Thyroid gland (tissue), 4 donors: ENCODE results near the gene RASA1. TPM values are rescaled to one million over a fixed set of nuclear protein-coding genes. Genes with fewer than 3 reads are reported as not detected.
"Not testable (repeated sequence)": the region's sequence is repeated elsewhere in the genome, so short reads cannot be mapped to it uniquely, and the experiment has no call there.

ENCODE experiments used
- DNase-seq, 2 donors: peaks; one replicate each; pipeline ENCODE4 v3.0.0-alpha.2; 2019
- H3K27ac ChIP-seq, 3 donors: fragments of 200-600 bp; sonication (generic); 1 replicate in 2 of 3; 2 replicates in 1 of 3; pipeline ENCODE4 v1.5.1; 2016 to 2019; ENCODE audit warnings: mild to moderate bottlenecking in 1 of 3, moderate library complexity in 1 of 3
- H3K27me3 ChIP-seq: fragments of 200-600 bp; sonication (generic); one replicate; pipeline ENCODE4 v1.5.1; 2019
- H3K36me3 ChIP-seq, 2 donors: fragments of 200-600 bp; sonication (generic); one replicate each; pipeline ENCODE4 v1.5.1; 2016 to 2019
- H3K4me1 ChIP-seq, 2 donors: fragments of 200-600 bp; sonication (generic); one replicate each; pipeline ENCODE4 v1.5.1; 2017 to 2019
- H3K4me3 ChIP-seq, 3 donors: fragments of 200-600 bp; sonication (generic); replicated peaks in 1 of 3; 1 replicate in 2 of 3; 2 replicates in 1 of 3; pipeline ENCODE4 v1.5.1; 2016; ENCODE audit warnings: mild to moderate bottlenecking in 1 of 3
- H3K9me3 ChIP-seq: fragments of 200-600 bp; sonication (generic); one replicate; pipeline ENCODE4 v1.5.1; 2017
- POLR2A ChIP-seq, 2 donors: fragments of 450-650 bp; IDR thresholded peaks; one replicate each; pipeline ENCODE4 v1.6.1; 2017; ENCODE audit warnings: antibody characterized with exemption in 2 of 2, mild to moderate bottlenecking in 2 of 2, moderate library complexity in 1 of 2
- WGBS, 2 donors: methylation state at CpG; one replicate each; pipeline ENCODE4 v1.1.5; 2017; 5-methylcytosine and 5-hydroxymethylcytosine counted together
- intact Hi-C: fragments of 100-400 bp; cut with DNase I; formaldehyde crosslinking; loops from one replicate; pipeline ENCODE4 v1.15.1; 2023
- total RNA-seq, 4 donors: library from RNA; depleted of rRNA; stranded (reverse); fragments of >200 nt; gene quantifications; one replicate each; pipeline ENCODE4 v1.2.3, GENCODE V29; 2016
- TF ChIP-seq, protein P1 (sequence below), 6 experiments: fragments of 200-600 bp in 3 of 6; fragments of 450-650 bp in 3 of 6; sonication (generic) in 3 of 6; IDR thresholded peaks; one replicate each; pipeline ENCODE4 v1.5.1; 2016 to 2019; ENCODE audit warnings: antibody characterized with exemption in 6 of 6, mild to moderate bottlenecking in 2 of 6, inconsistent platforms in 1 of 6, moderate library complexity in 1 of 6

RASA1 gene
- total RNA-seq, 4 donors from 2014 or later, result 45.2 to 57.1 (median 52.8) TPM

DNA sequence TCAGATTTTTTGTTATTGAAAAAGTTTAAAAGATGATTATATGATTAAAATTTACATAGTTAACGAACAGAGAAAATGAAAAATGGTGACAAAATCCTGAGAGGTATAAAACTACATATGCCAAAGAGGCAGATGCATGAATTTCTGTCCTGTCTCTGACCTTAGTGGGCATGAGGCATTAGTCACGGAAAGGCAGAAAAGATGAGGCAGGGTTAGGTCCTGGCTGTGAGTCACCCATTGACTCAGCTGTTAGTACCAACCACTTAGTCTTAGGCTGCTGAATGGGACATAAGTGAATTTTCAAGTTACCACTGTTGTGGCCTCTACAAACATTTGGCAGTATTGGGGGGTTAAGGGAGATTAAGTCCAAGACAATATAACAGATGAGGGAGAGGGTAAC is 33.1 kb downstream of the RASA1 start:
- Histone ChIP-seq H3K4me3 (no peak overlapping the region), H3K27ac (no peak overlapping the region), H3K36me3 (peaks cover 0 to 3% of the 10 kb centered on the region in 2 donors), H3K4me1 (peaks cover 6 to 8% of the 10 kb centered on the region in 2 donors), H3K27me3 (no peaks in the 10 kb centered on the region), H3K9me3 (no peaks in the 10 kb centered on the region)
- intact Hi-C loops, result no loop called here
- no peak for DNase-seq
- WGBS, 2 donors, result 85 to 94% methylated on average over 2 of the region's 2 CpGs
- TF ChIP-seq POLR2A (IDR thresholded peaks at IDR 0.05), result no peak
- TF ChIP-seq, protein P1, sequence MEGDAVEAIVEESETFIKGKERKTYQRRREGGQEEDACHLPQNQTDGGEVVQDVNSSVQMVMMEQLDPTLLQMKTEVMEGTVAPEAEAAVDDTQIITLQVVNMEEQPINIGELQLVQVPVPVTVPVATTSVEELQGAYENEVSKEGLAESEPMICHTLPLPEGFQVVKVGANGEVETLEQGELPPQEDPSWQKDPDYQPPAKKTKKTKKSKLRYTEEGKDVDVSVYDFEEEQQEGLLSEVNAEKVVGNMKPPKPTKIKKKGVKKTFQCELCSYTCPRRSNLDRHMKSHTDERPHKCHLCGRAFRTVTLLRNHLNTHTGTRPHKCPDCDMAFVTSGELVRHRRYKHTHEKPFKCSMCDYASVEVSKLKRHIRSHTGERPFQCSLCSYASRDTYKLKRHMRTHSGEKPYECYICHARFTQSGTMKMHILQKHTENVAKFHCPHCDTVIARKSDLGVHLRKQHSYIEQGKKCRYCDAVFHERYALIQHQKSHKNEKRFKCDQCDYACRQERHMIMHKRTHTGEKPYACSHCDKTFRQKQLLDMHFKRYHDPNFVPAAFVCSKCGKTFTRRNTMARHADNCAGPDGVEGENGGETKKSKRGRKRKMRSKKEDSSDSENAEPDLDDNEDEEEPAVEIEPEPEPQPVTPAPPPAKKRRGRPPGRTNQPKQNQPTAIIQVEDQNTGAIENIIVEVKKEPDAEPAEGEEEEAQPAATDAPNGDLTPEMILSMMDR (IDR thresholded peaks at IDR 0.05), result no peak

DNA sequence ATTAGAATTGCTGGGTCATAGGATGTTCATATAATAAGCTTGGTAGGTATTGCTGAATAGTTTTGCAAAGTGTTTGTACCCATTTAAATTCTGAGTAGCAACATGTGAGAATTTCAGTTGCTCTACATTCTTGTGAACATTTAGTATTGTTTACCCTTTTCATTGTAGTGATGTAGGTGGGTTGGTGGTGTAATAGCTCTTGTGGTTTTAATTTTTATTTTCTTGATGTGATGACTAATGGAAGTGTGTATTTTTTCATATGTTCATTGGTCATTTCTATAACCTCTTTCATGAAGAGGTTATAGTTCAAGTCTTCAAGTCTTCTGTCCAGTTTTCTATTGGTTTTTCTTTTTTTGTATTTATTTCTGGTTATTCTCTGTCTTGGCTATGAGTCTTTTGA is 34.4 kb downstream of the RASA1 start:
- TF ChIP-seq, protein P1 (IDR thresholded peaks at IDR 0.05), result no peak
- no peak for TF ChIP-seq POLR2A (IDR thresholded peaks at IDR 0.05)
- intact Hi-C loops, result no loop called here
- Histone ChIP-seq H3K27ac (no peak overlapping the region), H3K4me3 (no peak overlapping the region), H3K36me3 (peaks cover 0 to 3% of the 10 kb centered on the region in 2 donors), H3K4me1 (peaks cover 6 to 8% of the 10 kb centered on the region in 2 donors), H3K9me3 (no peaks in the 10 kb centered on the region), H3K27me3 (no peaks in the 10 kb centered on the region)
- no peak for DNase-seq

DNA sequence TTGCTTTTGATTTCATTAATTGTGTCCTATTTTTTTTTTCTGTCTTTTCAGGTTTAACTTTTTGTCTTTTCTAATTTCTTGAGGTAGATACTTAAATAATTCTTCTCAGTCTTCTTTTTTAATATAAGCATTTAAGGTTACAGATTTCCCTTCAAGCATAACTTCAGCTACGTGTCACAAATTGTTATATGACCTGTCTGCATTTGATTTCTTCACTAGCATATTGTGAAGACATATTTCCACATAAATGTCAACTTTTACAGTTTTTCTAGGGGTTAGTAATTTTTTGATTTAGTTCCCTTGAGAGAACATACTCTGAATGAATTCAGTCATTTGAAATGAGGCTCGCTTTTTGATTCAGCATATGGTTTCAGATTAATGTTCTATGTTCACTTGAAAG is 35.6 kb downstream of the RASA1 start:
- 96% methylated on average over 2 of the region's 2 CpGs for WGBS, 2 donors
- Histone ChIP-seq H3K4me1 (no peaks in the 10 kb centered on the region), H3K27ac (no peak overlapping the region), H3K4me3 (no peak overlapping the region), H3K27me3 (no peaks in the 10 kb centered on the region), H3K9me3 (no peaks in the 10 kb centered on the region), H3K36me3 (peaks cover 0 to 3% of the 10 kb centered on the region in 2 donors)
- intact Hi-C loops, result no loop called here
- no peak for DNase-seq
- TF ChIP-seq POLR2A (IDR thresholded peaks at IDR 0.05), result no peak
- TF ChIP-seq, protein P1 (IDR thresholded peaks at IDR 0.05), result no peak

DNA sequence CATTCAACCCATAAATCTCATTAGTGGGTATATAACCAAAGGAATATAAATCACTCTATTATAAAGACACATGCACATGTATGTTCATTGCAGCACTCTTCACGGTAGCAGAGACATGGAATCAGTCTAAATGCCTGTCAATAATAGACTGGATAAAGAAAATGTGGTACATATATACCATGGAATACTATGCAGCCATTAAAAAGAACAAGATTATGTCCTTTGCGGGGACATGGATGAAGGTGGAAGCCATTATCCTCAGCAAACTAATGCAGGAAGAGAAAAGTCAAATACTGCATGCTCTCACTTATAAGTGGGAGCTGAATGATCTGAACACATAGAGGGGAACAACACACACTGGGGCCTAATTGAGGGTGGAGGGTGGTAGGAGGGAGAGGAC is 38.4 kb downstream of the RASA1 start:
- H3K4me3 ChIP-seq, H3K9me3 ChIP-seq, H3K27ac ChIP-seq, H3K36me3 ChIP-seq, intact Hi-C loops, H3K4me1 ChIP-seq, H3K27me3 ChIP-seq, DNase-seq: not testable (repeated sequence)
- WGBS, 2 donors, result 97 to 99% methylated on average over 2 of the region's 2 CpGs

DNA sequence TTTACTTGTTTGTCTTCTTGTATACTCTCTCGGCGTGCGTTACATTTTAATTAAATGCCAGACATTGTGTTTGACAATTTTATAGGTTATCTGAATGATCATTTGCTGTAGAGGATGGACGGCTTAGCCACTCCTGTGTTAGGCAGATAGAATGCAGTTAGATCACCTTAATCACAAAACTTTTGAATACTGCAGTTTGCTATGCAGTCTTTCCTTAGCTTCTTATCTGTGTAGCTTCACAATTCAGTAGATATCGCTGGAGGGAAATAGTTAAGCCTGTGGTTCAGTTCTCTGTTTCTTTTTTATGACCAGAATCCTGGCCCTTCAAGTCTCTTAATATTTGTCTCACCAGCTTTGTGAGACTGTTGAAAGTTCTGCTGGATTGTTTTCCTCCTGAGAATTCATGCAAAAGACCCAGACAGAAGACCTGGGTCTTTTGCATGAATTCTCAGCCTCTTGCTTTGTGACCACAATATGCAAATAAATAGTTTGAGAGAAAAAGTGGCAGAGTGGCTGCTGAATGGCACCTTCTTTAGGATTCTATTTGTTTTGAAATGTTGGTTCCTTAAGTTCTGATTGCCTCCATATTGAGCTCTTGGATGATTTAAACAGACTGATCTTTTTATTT is 40.2 kb downstream of the RASA1 start:
- H3K4me1 ChIP-seq, result no peaks in the 10 kb centered on the region
- H3K27ac ChIP-seq, result no peak overlapping the region
- 94 to 99% methylated on average over 5 of the region's 5 CpGs for WGBS, 2 donors
- H3K9me3 ChIP-seq, result no peaks in the 10 kb centered on the region
- intact Hi-C loops, result no loop called here
- no peaks in the 10 kb centered on the region for H3K27me3 ChIP-seq
- TF ChIP-seq POLR2A (IDR thresholded peaks at IDR 0.05), result no peak
- TF ChIP-seq, protein P1 (IDR thresholded peaks at IDR 0.05), result no peak
- peaks cover 0 to 3% of the 10 kb centered on the region in 2 donors for H3K36me3 ChIP-seq
- DNase-seq, result no peak
- no peak overlapping the region for H3K4me3 ChIP-seq
